ENCODE data around the gene DUSP12. TPM values are rescaled to one million over a fixed set of nuclear protein-coding genes. Genes with fewer than 3 reads are reported as not detected.

Gene DUSP12
- total RNA-seq, 1 donor, result 26.3 TPM

GRCh38 chr1:161770250-161770649 lies 20.7 kb downstream of the DUSP12 start:
- no peak overlapping the region for H3K4me3 ChIP-seq (ENCODE audit: low read depth, low read length)
- no peak for TF ChIP-seq CTCF (IDR thresholded peaks at IDR 0.05; ENCODE audit: insufficient read depth, low read depth, low read length)
- DNase-seq (ENCODE audit: low read depth), result no peak

GRCh38 chr1:161771161-161771560 lies 21.6 kb downstream of the DUSP12 start:
- DNase-seq (ENCODE audit: low read depth), result no peak
- no peak for TF ChIP-seq CTCF (IDR thresholded peaks at IDR 0.05; ENCODE audit: insufficient read depth, low read depth, low read length)
- no peak overlapping the region for H3K4me3 ChIP-seq (ENCODE audit: low read depth, low read length)

- no peak for DNase-seq (ENCODE audit: low read depth)
- TF ChIP-seq CTCF (IDR thresholded peaks at IDR 0.05; ENCODE audit: insufficient read depth, low read depth, low read length), result no peak
- no peak overlapping the region for H3K4me3 ChIP-seq (ENCODE audit: low read depth, low read length)
These were observed 22.4 kb downstream of the DUSP12 start for GRCh38 chr1:161771973-161772372.

GRCh38 chr1:161772397-161772796 lies 22.8 kb downstream of the DUSP12 start:
- no peak for TF ChIP-seq CTCF (IDR thresholded peaks at IDR 0.05; ENCODE audit: insufficient read depth, low read depth, low read length)
- DNase-seq (ENCODE audit: low read depth), result peak; percentile 13
- no peak overlapping the region for H3K4me3 ChIP-seq (ENCODE audit: low read depth, low read length)

GRCh38 chr1:161773791-161774190 lies 24.2 kb downstream of the DUSP12 start:
- no peak for DNase-seq (ENCODE audit: low read depth)
- TF ChIP-seq CTCF (IDR thresholded peaks at IDR 0.05; ENCODE audit: insufficient read depth, low read depth, low read length), result no peak
- H3K4me3 ChIP-seq (ENCODE audit: low read depth, low read length), result no peak overlapping the region

- no peak for TF ChIP-seq CTCF (IDR thresholded peaks at IDR 0.05; ENCODE audit: insufficient read depth, low read depth, low read length)
- H3K4me3 ChIP-seq (ENCODE audit: low read depth, low read length), result no peak overlapping the region
- no peak for DNase-seq (ENCODE audit: low read depth)
These were observed 27.7 kb downstream of the DUSP12 start for GRCh38 chr1:161777261-161777660.

- H3K4me3 ChIP-seq (ENCODE audit: low read depth, low read length), result no peak overlapping the region
- no peak for DNase-seq (ENCODE audit: low read depth)
- no peak for TF ChIP-seq CTCF (IDR thresholded peaks at IDR 0.05; ENCODE audit: insufficient read depth, low read depth, low read length)
These were observed 28.9 kb downstream of the DUSP12 start for GRCh38 chr1:161778522-161778921.
